GM18951 (cell line): ENCODE measurements around the gene ATP6V1E1.

Source experiments
- POLR2A ChIP-seq: IDR thresholded peaks from 4 replicates; pipeline ENCODE4 v1.6.1; 2011; ENCODE audit warnings: mild to moderate bottlenecking; ENCODE audit not compliant: insufficient read length, insufficient read depth; ENCODE audit errors: extremely low read depth
- in situ Hi-C: fragments of 300-500 bp; cut with MboI; formaldehyde crosslinking; loops from one replicate; pipeline ENCODE4 v1.12.0; 2022; ENCODE audit warnings: low sequenced_read_pairs, mixed read lengths, inconsistent platforms; ENCODE audit not compliant: unreplicated experiment

ATP6V1E1 gene

GRCh38 chr22:17612057-17612456, 16.5 kb downstream of the ATP6V1E1 start:
- no peak for TF ChIP-seq POLR2A
- in situ Hi-C loops = no loop called here

- in situ Hi-C loops = no loop called here
- TF ChIP-seq POLR2A = no peak
These were observed 20.5 kb downstream of the ATP6V1E1 start for GRCh38 chr22:17607891-17608521.

GRCh38 chr22:17606496-17606895, 22.1 kb downstream of the ATP6V1E1 start:
- in situ Hi-C loops = no loop called here
- TF ChIP-seq POLR2A = no peak

GRCh38 chr22:17603668-17604067, 24.9 kb downstream of the ATP6V1E1 start:
- TF ChIP-seq POLR2A = no peak
- in situ Hi-C loops = no loop called here

- in situ Hi-C loops = no loop called here
- TF ChIP-seq POLR2A = no peak
These were observed 27.5 kb downstream of the ATP6V1E1 start for GRCh38 chr22:17601031-17601430.

GRCh38 chr22:17598318-17598717, 30.2 kb downstream of the ATP6V1E1 start:
- no peak for TF ChIP-seq POLR2A
- in situ Hi-C loops = no loop called here

GRCh38 chr22:17597217-17597616, 31.3 kb downstream of the ATP6V1E1 start:
- in situ Hi-C loops = no loop called here
- TF ChIP-seq POLR2A = no peak

- in situ Hi-C loops = no loop called here
- TF ChIP-seq POLR2A = no peak
These were observed 32.3 kb downstream of the ATP6V1E1 start for GRCh38 chr22:17596226-17596625.

- in situ Hi-C loops = no loop called here
- TF ChIP-seq POLR2A = no peak
These were observed 36.3 kb downstream of the ATP6V1E1 start for GRCh38 chr22:17592201-17592600.

- TF ChIP-seq POLR2A = no peak
These were observed 38.0 kb downstream of the ATP6V1E1 start for GRCh38 chr22:17590586-17590985.

GRCh38 chr22:17589810-17590375, 38.7 kb downstream of the ATP6V1E1 start:
- TF ChIP-seq POLR2A = no peak
- in situ Hi-C loops = no loop called here

More at GRCh38 chr22:17590586-17590985, 38.0 kb downstream of the ATP6V1E1 start:
- in situ Hi-C loops = no loop called here

GRCh38 chr22:17588606-17589005, 39.9 kb downstream of the ATP6V1E1 start:
- TF ChIP-seq POLR2A = no peak
- in situ Hi-C loops = no loop called here

GRCh38 chr22:17587629-17588028, 40.9 kb downstream of the ATP6V1E1 start:
- TF ChIP-seq POLR2A = no peak
- in situ Hi-C loops = no loop called here

- no peak for TF ChIP-seq POLR2A
- in situ Hi-C loops = no loop called here
These were observed 41.6 kb downstream of the ATP6V1E1 start for GRCh38 chr22:17586831-17587440.
